SK-N-SH treated with all-trans-retinoic acid at 6 μM for 48 hours (cell line): ENCODE measurements around the gene POLR3H.
"Not testable (repeated sequence)": the region's sequence is repeated elsewhere in the genome, so short reads cannot be mapped to it uniquely, and the experiment has no call there.

Experiments
- ATAC-seq: fragments of 200-7000 bp; cut with Tn5 transposase; 3 replicates; pipeline ENCODE4 v1.9.1; 2020; ENCODE audit warnings: mild to moderate bottlenecking, moderate library complexity
- ARNTL ChIP-seq: fragments of 450-650 bp; formaldehyde crosslinking; IDR thresholded peaks from 2 replicates; pipeline ENCODE4 v1.5.0; 2020; ENCODE audit warnings: low read depth, mild to moderate bottlenecking, moderate library complexity, borderline replicate concordance
- BACH2 ChIP-seq: fragments of 250-450 bp; sonication (Bioruptor Pico); IDR thresholded peaks from 2 replicates; pipeline ENCODE4 v1.9.0; 2021; ENCODE audit warnings: mild to moderate bottlenecking, borderline replicate concordance
- CSDC2 ChIP-seq: fragments of 250-450 bp; sonication (Bioruptor Pico); IDR thresholded peaks from 2 replicates; pipeline ENCODE4 v1.5.0; 2020; ENCODE audit warnings: mild to moderate bottlenecking, moderate library complexity
- ESRRG ChIP-seq: fragments of 250-450 bp; sonication (Bioruptor Pico); IDR thresholded peaks from 2 replicates; pipeline ENCODE4 v1.6.1; 2021; ENCODE audit warnings: mild to moderate bottlenecking
- GLIS3 ChIP-seq: fragments of 250-450 bp; sonication (Bioruptor Pico); IDR thresholded peaks from 2 replicates; pipeline ENCODE4 v1.5.0; 2020; ENCODE audit warnings: mild to moderate bottlenecking, moderate library complexity
- OSR1 ChIP-seq: fragments of 250-450 bp; sonication (Bioruptor Pico); IDR thresholded peaks from 2 replicates; pipeline ENCODE4 v1.8.0; 2022; ENCODE audit warnings: moderate library complexity, mild to moderate bottlenecking, inconsistent platforms
- PPARA ChIP-seq: fragments of 250-450 bp; sonication (Bioruptor Pico); IDR thresholded peaks from 2 replicates; pipeline ENCODE4 v1.5.0; 2020; ENCODE audit warnings: mild to moderate bottlenecking, borderline replicate concordance
- RARB ChIP-seq: fragments of 250-450 bp; sonication (Bioruptor Pico); IDR thresholded peaks from 2 replicates; pipeline ENCODE4 v1.8.0; 2021; ENCODE audit warnings: mild to moderate bottlenecking, moderate library complexity
- SNAI2 ChIP-seq: fragments of 250-450 bp; sonication (Bioruptor Pico); IDR thresholded peaks from 2 replicates; pipeline ENCODE4 v1.5.0; 2020; ENCODE audit warnings: mild to moderate bottlenecking, moderate library complexity
- TCF4 ChIP-seq: fragments of 250-450 bp; sonication (Bioruptor Pico); IDR thresholded peaks from 2 replicates; pipeline ENCODE4 v1.8.0; 2021; ENCODE audit warnings: mild to moderate bottlenecking, moderate library complexity, borderline replicate concordance
- TOX ChIP-seq: fragments of 250-450 bp; sonication (Bioruptor Pico); IDR thresholded peaks from 2 replicates; pipeline ENCODE4 v1.8.0; 2021; ENCODE audit warnings: mild to moderate bottlenecking, moderate library complexity, borderline replicate concordance
- ZC3H10 ChIP-seq: fragments of 250-450 bp; sonication (Bioruptor Pico); IDR thresholded peaks from 2 replicates; pipeline ENCODE4 v1.5.1; 2021; ENCODE audit warnings: mild to moderate bottlenecking, moderate library complexity
- ZFP3 ChIP-seq: fragments of 250-450 bp; sonication (Bioruptor Pico); IDR thresholded peaks from 2 replicates; pipeline ENCODE4 v1.5.0; 2020; ENCODE audit warnings: mild to moderate bottlenecking, moderate library complexity
- ZFP30 ChIP-seq: fragments of 450-650 bp; formaldehyde crosslinking; IDR thresholded peaks from 2 replicates; pipeline ENCODE4 v1.5.0; 2022; ENCODE audit warnings: mild to moderate bottlenecking, moderate library complexity
- ZNF70 ChIP-seq: fragments of 450-650 bp; formaldehyde crosslinking; IDR thresholded peaks from 2 replicates; pipeline ENCODE4 v1.5.0; 2020; ENCODE audit warnings: mild to moderate bottlenecking, moderate library complexity
- ZNF8 ChIP-seq: fragments of 450-650 bp; formaldehyde crosslinking; IDR thresholded peaks from 2 replicates; pipeline ENCODE4 v1.5.0; 2020; ENCODE audit warnings: mild to moderate bottlenecking, moderate library complexity
- TF ChIP-seq, protein P1 (sequence below): fragments of 250-450 bp; sonication (Bioruptor Pico); IDR thresholded peaks from 2 replicates; pipeline ENCODE4 v1.8.0; 2020; ENCODE audit warnings: mild to moderate bottlenecking, moderate library complexity, borderline replicate concordance
- TF ChIP-seq, protein P2 (sequence below): fragments of 250-450 bp; sonication (Bioruptor Pico); IDR thresholded peaks from 2 replicates; pipeline ENCODE4 v1.5.1; 2021; ENCODE audit warnings: mild to moderate bottlenecking, moderate library complexity
- TF ChIP-seq, protein P3 (sequence below): fragments of 250-450 bp; sonication (Bioruptor Pico); IDR thresholded peaks from 2 replicates; pipeline ENCODE4 v1.8.0; 2021; ENCODE audit warnings: low read depth, mild to moderate bottlenecking, moderate library complexity, borderline replicate concordance
- TF ChIP-seq, protein P4 (sequence below): fragments of 250-450 bp; sonication (Bioruptor Pico); IDR thresholded peaks from 2 replicates; pipeline ENCODE4 v1.5.1; 2020; ENCODE audit warnings: low read depth, mild to moderate bottlenecking, moderate library complexity
- TF ChIP-seq, protein P5 (sequence below): fragments of 250-450 bp; sonication (Bioruptor Pico); IDR thresholded peaks from 2 replicates; pipeline ENCODE4 v1.5.0; 2020; ENCODE audit warnings: mild to moderate bottlenecking, moderate library complexity

Gene POLR3H

DNA sequence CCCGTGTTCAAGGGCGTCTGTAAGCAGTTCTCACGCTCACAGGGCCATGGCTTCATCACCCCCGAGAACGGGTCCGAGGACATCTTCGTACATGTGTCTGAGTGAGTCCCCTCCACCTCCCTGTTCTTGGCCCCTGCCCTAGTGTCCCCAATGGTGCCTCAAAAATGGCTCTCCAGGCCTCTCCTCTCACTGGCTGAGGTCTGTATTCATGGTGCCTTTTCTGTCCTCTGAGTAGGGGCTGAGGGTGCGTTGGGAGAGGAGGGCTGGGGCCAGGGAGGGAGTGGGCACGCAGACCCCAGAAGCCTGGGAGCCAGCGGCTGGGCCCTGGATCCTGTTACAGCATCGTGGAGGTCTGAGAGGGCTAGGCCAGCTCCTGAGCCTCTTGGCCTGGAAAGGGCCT is 29.4 kb upstream of the POLR3H start:
- no peak for ATAC-seq
- TF ChIP-seq SNAI2 (CRISPR knock-in tag) (no peak), ZFP3 (CRISPR knock-in tag) (no peak)
- TF ChIP-seq, protein P1, sequence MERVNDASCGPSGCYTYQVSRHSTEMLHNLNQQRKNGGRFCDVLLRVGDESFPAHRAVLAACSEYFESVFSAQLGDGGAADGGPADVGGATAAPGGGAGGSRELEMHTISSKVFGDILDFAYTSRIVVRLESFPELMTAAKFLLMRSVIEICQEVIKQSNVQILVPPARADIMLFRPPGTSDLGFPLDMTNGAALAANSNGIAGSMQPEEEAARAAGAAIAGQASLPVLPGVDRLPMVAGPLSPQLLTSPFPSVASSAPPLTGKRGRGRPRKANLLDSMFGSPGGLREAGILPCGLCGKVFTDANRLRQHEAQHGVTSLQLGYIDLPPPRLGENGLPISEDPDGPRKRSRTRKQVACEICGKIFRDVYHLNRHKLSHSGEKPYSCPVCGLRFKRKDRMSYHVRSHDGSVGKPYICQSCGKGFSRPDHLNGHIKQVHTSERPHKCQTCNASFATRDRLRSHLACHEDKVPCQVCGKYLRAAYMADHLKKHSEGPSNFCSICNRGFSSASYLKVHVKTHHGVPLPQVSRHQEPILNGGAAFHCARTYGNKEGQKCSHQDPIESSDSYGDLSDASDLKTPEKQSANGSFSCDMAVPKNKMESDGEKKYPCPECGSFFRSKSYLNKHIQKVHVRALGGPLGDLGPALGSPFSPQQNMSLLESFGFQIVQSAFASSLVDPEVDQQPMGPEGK (CRISPR knock-in tag), result no peak
- TF ChIP-seq, all 23 proteins: peak for 0

DNA sequence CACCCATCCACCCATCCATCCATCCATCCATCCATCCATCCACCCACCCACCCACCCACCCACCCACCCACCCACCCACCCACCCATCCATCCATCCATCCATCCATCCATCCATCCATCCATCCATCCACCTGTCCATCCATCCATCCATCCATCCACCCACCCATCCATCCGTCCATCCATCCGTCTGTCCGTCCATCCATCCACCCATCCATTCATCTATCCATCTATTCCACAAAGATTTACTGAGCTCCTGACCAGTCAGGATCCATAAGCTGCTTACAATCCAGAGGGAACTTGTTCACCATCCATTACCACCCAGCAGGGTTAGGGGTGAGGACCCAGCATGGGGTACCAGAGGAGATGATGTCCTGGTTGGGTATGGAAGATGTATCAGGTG is 28.0 kb upstream of the POLR3H start:
- not testable (repeated sequence) for ATAC-seq

DNA sequence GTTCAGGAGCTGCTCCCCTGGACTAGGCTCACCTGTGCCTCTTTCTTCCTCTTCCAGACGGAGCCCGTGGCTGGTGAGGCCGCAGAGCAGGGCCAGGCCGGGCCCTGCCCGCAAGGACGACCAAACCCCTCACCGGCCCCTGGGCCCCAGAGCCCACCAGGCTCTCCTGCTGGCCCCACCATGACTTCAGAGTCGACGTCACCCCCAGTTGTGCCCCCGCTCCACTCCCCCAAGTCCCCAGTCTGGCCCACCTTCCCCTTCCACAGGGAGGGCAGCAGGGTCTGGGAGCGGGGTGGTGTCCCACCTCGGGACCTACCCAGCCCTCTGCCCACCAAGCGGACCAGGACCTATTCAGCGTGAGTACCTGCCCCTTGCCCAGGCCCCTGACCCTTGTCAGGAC is 27.5 kb upstream of the POLR3H start:
- no peak for ATAC-seq
- TF ChIP-seq, protein P2, sequence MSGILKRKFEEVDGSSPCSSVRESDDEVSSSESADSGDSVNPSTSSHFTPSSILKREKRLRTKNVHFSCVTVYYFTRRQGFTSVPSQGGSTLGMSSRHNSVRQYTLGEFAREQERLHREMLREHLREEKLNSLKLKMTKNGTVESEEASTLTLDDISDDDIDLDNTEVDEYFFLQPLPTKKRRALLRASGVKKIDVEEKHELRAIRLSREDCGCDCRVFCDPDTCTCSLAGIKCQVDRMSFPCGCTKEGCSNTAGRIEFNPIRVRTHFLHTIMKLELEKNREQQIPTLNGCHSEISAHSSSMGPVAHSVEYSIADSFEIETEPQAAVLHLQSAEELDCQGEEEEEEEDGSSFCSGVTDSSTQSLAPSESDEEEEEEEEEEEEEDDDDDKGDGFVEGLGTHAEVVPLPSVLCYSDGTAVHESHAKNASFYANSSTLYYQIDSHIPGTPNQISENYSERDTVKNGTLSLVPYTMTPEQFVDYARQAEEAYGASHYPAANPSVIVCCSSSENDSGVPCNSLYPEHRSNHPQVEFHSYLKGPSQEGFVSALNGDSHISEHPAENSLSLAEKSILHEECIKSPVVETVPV (CRISPR knock-in tag), result no peak
- TF ChIP-seq OSR1 (CRISPR knock-in tag) (no peak), RARB (CRISPR knock-in tag) (no peak), TOX (CRISPR knock-in tag) (no peak), ZFP30 (CRISPR knock-in tag) (no peak), ZC3H10 (CRISPR knock-in tag) (no peak), CSDC2 (CRISPR knock-in tag) (no peak), ZNF70 (CRISPR knock-in tag) (no peak), ZNF8 (CRISPR knock-in tag) (no peak)
- TF ChIP-seq, protein P3, sequence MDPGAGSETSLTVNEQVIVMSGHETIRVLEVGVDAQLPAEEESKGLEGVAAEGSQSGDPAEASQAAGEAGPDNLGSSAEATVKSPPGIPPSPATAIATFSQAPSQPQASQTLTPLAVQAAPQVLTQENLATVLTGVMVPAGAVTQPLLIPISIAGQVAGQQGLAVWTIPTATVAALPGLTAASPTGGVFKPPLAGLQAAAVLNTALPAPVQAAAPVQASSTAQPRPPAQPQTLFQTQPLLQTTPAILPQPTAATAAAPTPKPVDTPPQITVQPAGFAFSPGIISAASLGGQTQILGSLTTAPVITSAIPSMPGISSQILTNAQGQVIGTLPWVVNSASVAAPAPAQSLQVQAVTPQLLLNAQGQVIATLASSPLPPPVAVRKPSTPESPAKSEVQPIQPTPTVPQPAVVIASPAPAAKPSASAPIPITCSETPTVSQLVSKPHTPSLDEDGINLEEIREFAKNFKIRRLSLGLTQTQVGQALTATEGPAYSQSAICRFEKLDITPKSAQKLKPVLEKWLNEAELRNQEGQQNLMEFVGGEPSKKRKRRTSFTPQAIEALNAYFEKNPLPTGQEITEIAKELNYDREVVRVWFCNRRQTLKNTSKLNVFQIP (CRISPR knock-in tag), result no peak
- TF ChIP-seq, protein P4, sequence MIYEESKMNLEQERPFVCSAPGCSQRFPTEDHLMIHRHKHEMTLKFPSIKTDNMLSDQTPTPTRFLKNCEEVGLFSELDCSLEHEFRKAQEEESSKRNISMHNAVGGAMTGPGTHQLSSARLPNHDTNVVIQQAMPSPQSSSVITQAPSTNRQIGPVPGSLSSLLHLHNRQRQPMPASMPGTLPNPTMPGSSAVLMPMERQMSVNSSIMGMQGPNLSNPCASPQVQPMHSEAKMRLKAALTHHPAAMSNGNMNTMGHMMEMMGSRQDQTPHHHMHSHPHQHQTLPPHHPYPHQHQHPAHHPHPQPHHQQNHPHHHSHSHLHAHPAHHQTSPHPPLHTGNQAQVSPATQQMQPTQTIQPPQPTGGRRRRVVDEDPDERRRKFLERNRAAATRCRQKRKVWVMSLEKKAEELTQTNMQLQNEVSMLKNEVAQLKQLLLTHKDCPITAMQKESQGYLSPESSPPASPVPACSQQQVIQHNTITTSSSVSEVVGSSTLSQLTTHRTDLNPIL (CRISPR knock-in tag), result no peak
- TF ChIP-seq, protein P5, sequence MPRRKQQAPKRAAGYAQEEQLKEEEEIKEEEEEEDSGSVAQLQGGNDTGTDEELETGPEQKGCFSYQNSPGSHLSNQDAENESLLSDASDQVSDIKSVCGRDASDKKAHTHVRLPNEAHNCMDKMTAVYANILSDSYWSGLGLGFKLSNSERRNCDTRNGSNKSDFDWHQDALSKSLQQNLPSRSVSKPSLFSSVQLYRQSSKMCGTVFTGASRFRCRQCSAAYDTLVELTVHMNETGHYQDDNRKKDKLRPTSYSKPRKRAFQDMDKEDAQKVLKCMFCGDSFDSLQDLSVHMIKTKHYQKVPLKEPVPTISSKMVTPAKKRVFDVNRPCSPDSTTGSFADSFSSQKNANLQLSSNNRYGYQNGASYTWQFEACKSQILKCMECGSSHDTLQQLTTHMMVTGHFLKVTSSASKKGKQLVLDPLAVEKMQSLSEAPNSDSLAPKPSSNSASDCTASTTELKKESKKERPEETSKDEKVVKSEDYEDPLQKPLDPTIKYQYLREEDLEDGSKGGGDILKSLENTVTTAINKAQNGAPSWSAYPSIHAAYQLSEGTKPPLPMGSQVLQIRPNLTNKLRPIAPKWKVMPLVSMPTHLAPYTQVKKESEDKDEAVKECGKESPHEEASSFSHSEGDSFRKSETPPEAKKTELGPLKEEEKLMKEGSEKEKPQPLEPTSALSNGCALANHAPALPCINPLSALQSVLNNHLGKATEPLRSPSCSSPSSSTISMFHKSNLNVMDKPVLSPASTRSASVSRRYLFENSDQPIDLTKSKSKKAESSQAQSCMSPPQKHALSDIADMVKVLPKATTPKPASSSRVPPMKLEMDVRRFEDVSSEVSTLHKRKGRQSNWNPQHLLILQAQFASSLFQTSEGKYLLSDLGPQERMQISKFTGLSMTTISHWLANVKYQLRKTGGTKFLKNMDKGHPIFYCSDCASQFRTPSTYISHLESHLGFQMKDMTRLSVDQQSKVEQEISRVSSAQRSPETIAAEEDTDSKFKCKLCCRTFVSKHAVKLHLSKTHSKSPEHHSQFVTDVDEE (CRISPR knock-in tag), result no peak

DNA sequence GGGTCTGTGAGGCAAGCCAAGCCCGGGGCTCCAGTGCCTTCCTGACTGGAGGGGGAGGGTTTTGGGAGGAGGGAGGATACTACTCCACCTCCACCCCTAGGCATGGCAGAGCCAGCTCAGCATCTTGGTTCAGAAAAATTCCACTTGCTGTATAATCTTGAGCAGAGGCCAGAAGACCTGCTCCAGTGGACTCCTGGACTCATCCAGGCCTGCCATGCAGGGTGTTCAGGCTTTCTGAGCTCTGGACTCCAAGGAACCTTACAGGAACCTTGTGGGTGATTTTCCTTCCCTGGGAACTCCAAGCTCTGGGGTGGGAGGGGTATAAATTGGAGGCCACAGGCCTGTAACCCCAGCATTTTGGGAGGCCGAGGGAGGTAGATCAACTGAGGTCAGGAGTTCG is 26.0 kb upstream of the POLR3H start:
- TF ChIP-seq ZFP3 (CRISPR knock-in tag) (no peak), ZC3H10 (CRISPR knock-in tag) (no peak), ARNTL (CRISPR knock-in tag) (no peak), SNAI2 (CRISPR knock-in tag) (no peak), GLIS3 (CRISPR knock-in tag) (no peak), ZNF8 (CRISPR knock-in tag) (no peak), ZFP30 (CRISPR knock-in tag) (no peak), BACH2 (CRISPR knock-in tag) (no peak)
- ATAC-seq, result no peak

DNA sequence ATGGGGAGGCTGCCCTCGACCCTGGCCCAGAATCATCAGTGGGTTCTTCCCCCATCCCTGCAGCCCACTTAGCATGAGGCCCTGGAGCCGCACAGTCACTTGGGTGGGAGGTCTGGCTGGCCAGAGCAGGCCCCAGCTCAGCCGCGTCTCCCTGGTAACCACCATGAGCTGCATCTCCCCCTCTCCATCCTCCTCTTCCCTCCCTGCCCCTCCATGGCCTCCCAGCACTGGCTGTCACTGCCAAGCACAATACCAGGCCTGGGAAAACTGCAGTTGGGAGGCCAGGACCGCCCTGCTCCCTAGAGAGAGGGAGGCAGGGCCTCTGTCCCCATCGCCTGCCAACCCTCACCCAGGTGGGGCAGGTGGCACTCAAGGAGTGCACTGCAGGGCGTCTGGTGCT is 24.5 kb upstream of the POLR3H start:
- no peak for ATAC-seq
- TF ChIP-seq ZFP3 (CRISPR knock-in tag), result no peak
- TF ChIP-seq, protein P3 (CRISPR knock-in tag), result no peak
- TF ChIP-seq TCF4 (CRISPR knock-in tag), result no peak
- no peak for TF ChIP-seq ESRRG (CRISPR knock-in tag)
- TF ChIP-seq PPARA, result no peak
- no peak for TF ChIP-seq RARB (CRISPR knock-in tag)
- no peak for TF ChIP-seq ZNF8 (CRISPR knock-in tag)
- TF ChIP-seq, protein P2 (CRISPR knock-in tag), result no peak
- no peak for TF ChIP-seq OSR1 (CRISPR knock-in tag)
- TF ChIP-seq, protein P4 (CRISPR knock-in tag), result no peak
